GM19238 (cell line): ENCODE results near the gene CTIF.

ENCODE experiments used
- DNase-seq: peaks from one replicate; pipeline ENCODE4 v3.0.0; 2011; ENCODE audit warnings: low spot score; ENCODE audit not compliant: insufficient read length

The CTIF gene

DNA sequence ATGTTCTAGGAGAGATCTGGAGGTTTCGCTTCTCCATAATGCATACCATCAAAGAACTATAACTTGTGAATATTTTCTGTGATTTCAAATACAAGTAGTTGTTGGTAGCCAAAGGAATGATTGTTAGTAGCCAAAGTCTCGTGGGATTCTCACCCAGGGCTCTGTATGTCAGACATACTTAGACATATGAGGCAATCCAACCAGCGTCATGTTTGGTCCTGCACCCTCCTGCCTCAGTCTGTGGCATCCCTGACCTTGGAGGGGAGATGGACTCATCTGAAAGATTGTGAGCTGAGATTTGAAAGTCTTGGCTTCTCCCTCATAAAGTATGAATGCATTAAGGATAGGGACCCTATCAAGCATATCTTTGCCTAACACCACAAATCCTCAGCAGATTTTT is 81.2 kb downstream of the CTIF start:
- DNase-seq, result no peak

DNA sequence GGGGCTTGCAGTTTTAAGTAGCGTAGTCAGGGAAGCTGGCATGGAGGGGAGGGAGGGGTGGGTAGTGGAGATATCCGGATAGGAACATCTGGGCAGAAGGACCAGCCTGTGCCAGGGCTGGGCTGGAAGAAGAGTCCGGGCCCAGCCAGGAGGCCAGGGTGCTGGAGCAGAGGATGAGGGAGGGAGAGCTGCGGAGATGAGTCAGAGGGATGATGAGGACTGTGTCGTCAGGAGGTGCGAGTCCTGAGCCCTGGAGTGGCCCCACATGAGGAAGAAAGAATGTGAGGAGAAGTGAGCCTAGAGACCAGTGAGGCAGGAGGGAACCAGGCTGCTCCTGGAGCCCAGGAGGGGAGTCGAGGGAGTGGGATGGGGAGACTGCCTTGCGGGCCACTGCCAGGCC is 82.4 kb downstream of the CTIF start:
- no peak for DNase-seq

GRCh38 chr18:48621815-48622555 is 83.2 kb downstream of the CTIF start:
- no peak for DNase-seq

DNA sequence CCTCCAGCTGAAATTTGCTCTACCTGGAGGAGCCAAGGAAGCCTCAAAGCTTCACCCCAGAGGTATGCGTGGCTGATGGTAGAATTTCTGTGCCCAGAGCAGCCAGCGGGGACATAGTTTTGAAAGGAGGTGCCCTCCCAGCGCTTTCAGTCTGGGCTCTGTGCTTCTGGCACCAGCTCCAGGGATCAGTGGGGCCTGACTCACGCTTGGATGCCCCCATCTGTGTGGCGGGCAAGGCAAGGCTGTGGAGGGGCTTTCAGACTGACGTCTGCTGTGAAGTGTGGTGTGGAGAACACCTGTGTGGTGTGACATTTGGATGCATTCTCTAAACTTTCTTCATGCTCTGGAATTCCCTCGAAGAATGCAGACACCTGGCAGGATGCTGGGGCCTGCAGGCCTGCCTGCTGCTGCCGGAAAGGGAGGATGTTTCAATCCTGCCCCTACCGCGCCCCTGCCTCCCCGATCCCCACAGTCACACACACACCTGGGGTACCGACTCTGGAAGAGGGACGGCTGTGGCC is 84.1 kb downstream of the CTIF start:
- no peak for DNase-seq

DNA sequence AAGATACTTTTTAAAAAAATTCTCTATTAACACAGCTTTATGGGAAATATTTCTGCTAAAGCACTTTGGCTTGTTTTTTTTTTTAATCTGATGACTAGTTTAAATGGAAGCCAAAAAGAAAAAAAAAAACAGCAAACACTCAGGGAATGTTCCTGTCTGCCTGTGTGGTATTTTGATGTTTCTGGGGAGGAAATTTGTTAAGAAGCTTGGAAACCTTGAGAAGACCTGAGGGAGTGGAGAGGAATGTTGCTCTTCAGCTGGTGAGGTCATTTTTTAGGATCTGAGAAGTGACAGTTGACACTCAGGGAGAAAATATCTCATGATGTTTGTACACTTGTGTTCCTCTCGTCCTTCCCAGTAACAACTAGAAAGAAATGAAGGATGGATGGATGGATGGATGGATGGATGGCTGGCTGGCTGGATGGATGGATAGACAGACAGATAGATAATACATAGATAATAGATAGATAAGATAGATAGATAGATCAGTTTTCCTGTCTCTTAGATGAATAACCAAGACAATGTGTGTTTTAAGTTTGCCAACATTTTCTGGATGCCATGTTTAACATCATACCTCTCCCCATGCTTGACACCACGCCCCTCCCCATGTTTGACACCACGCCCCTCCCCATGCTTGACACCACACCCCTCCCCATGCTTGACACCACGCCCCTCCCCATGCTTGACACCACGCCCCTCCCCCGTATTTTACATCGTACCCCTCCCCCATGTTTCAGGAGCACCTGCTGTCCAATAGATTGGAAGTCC is 84.8 kb downstream of the CTIF start:
- no peak for DNase-seq

GRCh38 chr18:48624856-48625255 is 86.0 kb downstream of the CTIF start:
- DNase-seq, result no peak

- DNase-seq, result no peak
Measured at GRCh38 chr18:48627216-48627615, 88.4 kb downstream of the CTIF start.

DNA sequence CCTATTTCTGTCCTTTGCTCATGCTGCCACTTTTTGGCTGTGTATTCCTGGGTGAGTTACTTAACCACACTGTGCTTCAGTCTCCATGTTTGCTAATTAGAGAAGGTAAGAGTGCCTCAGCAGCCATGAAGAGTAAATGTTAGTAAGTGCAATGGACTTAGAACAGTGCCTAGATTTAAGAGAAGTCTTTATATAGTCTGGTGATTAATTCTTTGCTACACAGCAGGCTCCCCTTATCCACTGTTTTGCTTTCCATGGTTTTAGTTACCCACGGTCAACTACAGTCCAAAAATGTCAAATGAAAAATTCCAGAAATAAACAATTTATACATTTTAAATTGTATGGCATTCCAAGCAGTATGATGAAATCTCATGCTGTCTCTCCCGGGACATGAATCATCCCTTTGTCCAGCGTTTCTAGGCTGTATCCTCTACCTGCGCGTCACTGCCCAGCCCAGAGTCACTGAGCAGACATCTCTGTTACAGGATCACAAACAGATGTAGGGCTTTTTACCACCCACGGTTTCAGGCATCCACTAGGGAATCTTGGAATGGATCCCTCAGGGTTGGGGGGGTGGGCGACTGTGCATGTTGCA is 91.0 kb downstream of the CTIF start:
- DNase-seq, result no peak

GRCh38 chr18:48631851-48632250 is 93.0 kb downstream of the CTIF start:
- no peak for DNase-seq

DNA sequence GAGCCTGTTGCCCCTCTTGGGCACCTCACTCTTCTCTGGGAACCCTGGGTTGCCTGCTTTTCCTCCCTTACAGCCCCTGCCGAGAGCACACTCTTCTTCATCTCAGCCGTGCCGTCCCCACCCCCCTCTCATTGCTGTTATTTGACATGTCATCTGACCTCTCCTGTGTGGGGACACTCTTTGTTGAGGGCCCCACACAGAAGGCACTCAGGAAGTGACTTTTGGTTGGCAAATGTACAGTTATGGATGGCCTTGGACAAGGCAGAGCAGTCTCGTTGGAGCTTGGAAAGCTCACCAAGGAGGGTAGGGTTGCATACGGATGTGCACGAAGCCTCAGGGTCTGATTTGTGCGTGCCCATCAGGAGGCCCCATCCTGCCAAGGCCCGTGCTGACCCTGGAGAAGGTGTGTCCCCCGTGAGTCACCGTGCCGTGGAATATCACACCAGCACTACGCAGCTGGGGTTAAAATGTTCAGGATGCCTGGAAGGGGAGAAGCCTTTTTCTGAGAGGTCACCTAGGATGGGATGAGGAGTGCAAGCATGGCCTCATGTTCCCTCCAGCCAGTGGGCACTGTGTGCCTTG is 93.9 kb downstream of the CTIF start:
- no peak for DNase-seq

DNA sequence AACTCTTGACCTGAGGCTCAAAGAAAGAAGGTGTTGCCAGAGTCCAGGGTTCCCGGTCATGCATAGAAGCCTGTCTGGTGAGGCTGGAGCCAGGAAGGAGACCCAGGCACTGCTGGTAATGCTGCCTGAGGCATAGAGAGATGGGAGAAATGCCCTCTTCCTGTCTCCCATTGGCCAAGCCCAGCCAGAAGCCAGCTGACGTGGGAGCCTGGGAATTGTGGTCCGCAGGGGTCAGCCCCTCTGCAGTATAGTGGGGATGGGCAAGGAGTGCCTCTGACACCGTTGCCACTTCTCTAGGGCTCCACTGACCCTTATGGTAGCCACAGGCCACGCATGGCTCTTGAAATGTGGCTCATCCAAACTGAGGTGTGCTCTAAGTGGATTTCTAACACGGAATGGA is 95.7 kb downstream of the CTIF start:
- no peak for DNase-seq

DNA sequence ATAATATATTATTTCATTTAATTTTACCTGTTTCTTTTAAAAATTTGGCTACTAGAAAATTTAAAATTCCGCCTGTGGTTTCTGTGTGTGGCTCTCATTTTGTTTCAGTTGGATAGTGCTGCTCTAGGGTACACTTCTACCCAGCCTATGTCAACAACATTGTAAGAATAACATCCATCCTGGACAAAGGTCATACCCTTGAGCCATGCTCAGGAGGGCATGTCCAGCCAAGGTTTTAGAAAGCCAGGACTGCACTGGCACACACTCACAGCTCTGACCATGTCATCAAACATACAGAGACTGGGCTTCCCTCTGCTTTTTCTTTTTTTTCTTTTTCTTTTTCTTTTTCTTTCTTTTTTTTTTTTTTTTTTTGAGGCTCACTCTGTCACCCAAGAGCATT is 96.1 kb downstream of the CTIF start:
- no peak for DNase-seq

DNA sequence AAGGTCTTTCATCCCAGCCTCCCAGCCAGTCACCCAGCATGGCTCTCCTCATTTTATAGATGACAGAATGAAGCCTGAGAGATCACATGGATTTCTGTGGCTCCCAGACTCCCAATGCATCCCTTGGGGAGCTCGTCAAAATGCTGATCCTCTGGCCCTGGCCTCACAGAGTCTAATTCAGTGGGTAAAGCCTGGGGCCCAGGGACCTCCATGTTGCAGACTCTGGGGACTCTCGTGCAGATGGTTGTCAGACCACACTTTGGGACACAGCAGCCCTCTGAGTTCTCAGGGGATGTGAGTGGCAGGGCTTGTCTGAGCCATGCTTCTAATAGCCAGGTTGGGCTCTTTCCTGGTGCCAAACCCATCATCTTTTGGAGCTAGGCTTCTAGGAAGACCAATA is 97.0 kb downstream of the CTIF start:
- no peak for DNase-seq

GRCh38 chr18:48636436-48636835 is 97.6 kb downstream of the CTIF start:
- no peak for DNase-seq

- no peak for DNase-seq
Measured at GRCh38 chr18:48637081-48637990, 98.5 kb downstream of the CTIF start.

DNA sequence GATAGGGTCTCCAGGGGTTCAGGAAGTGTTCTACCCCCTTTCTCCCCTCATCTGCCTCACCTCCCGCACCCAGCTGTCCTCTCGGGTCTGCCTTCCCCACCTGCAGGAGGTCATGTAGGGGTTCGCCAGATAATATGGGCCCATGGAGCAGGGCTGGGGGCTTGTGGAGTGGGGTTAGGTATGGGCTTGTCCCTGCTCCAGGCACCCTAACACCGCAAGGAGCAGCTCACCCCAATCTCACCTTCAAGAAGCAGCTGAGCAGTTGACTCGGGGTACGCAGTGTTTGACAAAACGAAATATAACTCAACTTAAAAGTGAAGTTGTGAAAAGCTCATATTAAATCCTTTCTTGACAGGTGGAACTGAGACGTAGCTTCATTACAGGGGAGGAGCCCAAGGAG is 99.6 kb downstream of the CTIF start:
- no peak for DNase-seq

DNA sequence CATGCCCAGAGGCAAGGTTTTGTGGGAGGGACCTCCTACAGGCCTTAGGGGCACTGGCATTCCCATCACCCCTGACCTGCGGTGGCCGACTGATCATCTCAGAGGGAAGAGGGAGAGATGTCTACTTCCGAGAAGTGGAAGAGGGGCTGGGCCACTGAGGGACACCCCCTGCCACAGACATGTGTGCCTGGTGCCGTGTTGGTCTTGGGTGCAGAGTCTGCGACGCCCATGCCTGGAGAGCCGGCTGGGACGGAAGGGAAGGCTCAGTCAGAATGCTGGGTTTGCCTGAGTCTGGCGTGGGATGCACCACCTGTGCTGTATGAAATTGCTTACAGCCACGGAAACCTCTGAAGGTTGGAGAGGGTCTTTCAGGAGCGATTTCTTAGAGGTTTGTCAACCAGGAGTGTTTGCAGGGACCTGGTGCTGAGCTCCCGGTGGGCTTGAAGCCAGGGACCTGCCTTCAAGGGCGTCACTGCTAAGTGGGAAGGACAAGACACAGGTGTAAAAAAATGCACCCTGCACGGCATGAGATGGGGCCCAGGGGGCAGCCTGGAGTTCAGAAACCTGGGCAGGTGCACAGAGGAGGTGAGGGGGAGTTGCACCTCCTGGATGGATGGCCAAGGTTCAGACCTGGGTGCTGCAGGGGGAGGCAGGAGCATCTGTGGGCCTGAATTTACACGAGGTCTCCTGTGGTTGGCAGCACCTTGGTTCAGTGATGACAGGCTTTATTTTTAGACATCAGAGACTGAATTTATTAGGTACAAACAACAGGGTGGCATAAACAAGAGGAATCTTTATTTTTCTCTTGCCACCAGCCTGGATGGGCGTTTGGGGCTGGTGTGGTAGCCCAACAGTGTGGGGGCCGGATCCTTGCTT is 100.3 kb downstream of the CTIF start:
- no peak for DNase-seq

- DNase-seq, result peak; percentile 28
Measured at GRCh38 chr18:48639772-48640432, 101.1 kb downstream of the CTIF start.

DNA sequence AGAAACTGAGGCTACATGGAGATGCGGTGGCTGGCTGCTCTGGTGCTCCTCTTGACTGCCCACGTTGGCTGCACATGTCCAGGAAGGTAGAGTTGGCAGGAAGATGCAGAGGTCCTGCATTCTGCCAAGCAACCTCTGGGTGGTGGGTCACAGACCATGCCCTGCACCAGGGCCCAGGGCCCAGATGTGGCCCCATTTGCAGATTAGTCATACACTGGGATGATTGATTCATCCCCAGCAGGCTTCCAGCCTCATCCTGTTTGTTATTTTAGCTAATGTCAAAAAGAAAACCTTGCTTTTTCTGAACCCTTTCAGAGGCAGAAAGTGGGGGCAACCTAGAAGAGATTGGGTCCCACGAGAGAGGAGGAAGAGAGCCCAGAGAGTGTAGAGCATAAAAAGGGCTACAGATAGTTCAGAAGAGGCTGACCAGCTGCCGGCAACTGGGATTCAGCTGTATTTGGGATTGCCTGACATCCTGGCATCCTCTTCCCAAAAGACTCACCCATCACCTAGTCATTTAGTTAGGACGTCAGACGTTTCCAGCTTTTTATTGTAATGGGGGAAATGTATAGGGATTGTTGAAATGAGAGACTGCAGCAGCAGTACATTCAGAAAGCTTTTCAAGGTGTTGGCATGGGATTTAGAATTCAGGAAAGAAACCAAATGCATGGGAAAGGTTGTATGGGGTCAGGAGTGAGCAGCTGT is 101.9 kb downstream of the CTIF start:
- DNase-seq, result no peak
